ENCODE data around the gene ABCA13.
A peak's percentile ranks its signal among the peaks of the same experiment; 100 is the strongest.

The ABCA13 gene

GRCh38 chr7:48279420-48279819 lies 108.2 kb downstream of the ABCA13 start:
- intact Hi-C loops (cut with DNase I): no loop called here
- no peak for DNase-seq

GRCh38 chr7:48280100-48280499 lies 108.8 kb downstream of the ABCA13 start:
- intact Hi-C loops (cut with DNase I): no loop called here
- no peak for DNase-seq

GRCh38 chr7:48285373-48285772 lies 114.1 kb downstream of the ABCA13 start:
- no peak for DNase-seq
- intact Hi-C loops (cut with DNase I): no loop called here

- intact Hi-C loops (cut with DNase I): no loop called here
- no peak for DNase-seq
These were observed 115.6 kb downstream of the ABCA13 start for GRCh38 chr7:48286836-48287235.

GRCh38 chr7:48289656-48290055 lies 118.4 kb downstream of the ABCA13 start:
- DNase-seq: no peak
- intact Hi-C loops (cut with DNase I): no loop called here

- intact Hi-C loops (cut with DNase I): no loop called here
- no peak for DNase-seq
These were observed 121.7 kb downstream of the ABCA13 start for GRCh38 chr7:48292949-48293348.

GRCh38 chr7:48295296-48295971 lies 124.2 kb downstream of the ABCA13 start:
- intact Hi-C loops (cut with DNase I): no loop called here
- no peak for DNase-seq

DNA sequence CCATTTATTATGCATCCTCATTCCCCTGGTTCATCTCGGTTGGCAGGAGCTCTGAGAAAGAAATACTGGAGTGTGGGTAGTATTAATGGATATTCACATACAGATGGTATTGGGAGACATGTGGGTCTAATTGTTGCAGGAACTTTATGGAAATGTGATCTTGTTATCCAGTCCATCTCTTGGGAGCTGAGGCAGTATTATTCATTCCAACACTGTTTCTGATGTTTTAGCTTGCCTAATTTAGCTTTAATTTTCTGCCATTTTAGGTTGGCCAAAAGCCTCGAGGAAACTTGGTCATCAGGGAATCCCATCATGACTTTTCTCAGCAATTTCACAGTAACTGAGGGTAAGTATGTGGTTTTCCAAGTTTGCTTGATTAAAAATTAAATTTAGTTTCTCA lies 125.7 kb downstream of the ABCA13 start:
- no peak for DNase-seq
- intact Hi-C loops (cut with DNase I): no loop called here

DNA sequence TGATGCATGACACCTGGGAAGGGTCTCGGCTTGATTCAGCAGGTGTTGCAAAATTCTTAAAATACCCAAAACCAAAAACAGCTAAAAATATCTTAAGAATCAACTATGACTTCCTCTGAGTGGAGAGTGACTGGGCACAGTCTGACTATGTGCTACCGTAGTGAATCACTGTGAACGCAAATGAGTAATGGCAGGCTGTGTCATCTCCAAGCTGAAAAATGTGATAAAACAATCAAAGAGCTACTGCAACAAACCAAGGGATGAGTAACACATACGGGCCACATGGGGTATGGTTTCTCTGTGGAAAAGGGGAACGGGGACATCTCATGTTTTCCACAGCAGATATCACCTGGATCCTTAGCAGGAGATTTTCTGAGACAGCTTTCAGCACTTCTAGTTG lies 127.5 kb downstream of the ABCA13 start:
- intact Hi-C loops (cut with DNase I): no loop called here
- no peak for DNase-seq

DNA sequence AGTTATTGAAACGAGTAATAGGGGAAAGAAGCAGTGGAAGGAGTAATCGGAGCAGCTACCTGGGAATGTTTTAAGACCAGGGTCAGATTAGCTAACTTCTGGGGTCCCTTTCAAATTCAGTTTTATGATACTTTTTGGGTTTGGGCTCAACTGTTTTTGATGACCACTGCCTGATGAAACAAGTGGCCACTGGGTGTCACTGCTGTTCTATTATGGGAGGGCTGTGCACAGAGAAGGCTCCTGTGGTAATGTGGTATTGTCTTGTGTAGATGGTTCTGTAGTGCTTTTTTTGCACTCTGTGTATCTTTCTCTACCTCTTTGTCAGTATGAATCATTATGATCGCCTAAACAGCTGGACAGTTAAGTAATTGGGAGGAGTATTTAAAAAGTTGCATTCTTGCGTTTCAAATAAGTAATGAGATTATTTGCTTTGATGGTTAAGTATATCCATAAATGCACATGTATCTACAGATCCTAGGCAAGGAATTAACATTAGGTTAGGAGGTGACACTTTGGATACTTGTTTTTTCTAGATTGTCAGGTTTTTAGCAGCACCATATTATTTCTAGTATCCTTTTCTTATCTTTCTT lies 128.4 kb downstream of the ABCA13 start:
- intact Hi-C loops (cut with DNase I): loop anchor here (10.0 kb wide), 1 partner anchor 575 kb away; no protein-coding TSS in a partner anchor
- DNase-seq: peak in 41 of 42 donors; percentile 26 to 86 (median 65)

- DNase-seq: no peak
- intact Hi-C loops (cut with DNase I): loop anchor here (10.0 kb wide), 1 partner anchor 574 kb away; no protein-coding TSS in a partner anchor
These were observed 129.0 kb downstream of the ABCA13 start for GRCh38 chr7:48300301-48300700.

DNA sequence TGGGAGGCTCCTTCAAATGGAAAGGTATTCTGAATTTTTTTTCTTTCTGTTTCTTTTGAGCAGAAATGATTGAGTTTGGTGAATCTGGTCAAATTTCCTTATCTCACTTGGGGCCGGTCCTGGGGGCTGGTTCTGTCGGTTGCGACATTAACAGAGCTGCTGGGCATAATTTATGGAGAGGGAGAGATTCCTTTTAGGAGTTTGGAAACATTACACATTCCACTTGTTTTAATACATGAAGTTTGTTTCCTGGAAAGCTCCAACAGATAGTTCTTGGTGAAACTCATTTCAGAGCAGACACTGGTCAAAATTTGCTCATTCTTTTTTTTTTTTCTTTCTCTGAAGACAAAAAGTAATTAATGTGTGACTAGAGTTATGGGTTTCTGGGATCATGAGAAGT lies 129.9 kb downstream of the ABCA13 start:
- intact Hi-C loops (cut with DNase I): loop anchor here (10.0 kb wide), 1 partner anchor 574 kb away; no protein-coding TSS in a partner anchor
- DNase-seq: no peak

DNA sequence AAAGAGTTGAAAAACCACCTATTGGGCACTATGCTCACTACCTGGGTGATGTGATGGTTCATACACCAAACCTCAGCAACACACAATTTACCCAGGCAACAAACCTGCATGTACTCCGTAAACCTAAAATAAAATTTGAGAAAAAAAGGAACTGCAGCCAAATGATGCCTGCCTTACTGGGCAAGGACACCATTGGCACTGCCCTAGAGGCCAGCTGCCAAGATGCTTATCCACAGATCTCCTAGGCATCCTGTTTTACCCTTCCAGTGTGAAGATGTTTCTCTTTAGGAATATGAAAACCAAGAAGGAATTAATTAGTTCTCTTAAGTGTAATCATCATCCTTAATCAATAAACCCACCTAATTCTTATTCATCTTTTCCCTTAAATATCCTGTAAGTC lies 133.4 kb downstream of the ABCA13 start:
- DNase-seq: no peak
- intact Hi-C loops (cut with DNase I): loop anchor here (10.0 kb wide), 1 partner anchor 570 kb away; no protein-coding TSS in a partner anchor

DNA sequence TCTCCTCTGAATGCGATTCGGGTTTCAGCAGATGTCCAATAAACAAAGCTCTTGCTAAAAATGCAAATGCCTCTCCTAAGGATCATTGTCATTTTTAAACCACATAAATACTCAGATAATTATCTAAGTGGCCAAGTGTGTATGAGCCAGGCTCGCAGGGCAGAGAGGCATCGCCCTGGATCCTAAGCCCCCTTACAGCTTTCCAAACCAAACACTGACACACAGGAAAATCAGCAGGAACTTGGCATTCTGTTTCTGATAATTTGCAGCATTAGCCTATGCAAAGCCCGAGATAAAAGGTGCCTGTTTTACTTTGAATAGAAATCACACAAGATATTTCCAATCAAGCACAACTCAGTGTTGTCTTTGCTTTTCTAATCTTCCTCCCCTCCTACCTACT lies 134.4 kb downstream of the ABCA13 start:
- intact Hi-C loops (cut with DNase I): loop anchor here (10.0 kb wide), 1 partner anchor 569 kb away; no protein-coding TSS in a partner anchor
- no peak for DNase-seq

DNA sequence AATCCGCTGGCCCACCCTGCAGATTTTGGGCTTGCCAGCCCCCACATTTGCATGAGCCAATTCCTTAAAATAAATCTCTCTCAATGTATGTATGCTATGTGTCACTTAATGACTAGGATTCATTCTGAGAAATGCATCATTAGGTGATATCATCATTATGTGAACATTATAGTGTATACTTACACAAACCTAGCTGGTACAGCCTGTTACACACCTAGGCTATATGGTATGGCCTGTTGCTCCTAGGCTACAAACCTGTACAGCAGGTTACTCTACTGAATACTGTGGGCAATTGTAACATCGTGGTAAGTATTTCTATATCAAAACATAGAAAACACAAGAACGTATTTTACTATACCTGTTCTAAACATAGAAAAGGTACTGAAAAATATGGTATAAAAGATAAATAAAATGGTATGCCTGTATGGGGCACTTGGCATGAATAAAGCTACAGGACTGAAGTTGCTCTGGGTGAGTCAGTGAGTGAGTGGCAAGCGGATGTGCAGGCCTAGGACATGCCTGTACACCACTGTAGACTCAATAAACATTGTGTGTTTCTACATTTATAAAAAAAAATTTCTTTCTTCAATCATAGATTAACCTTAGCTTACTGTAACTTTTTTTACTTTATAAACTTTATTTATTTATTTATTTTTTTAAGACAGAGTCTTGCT lies 135.9 kb downstream of the ABCA13 start:
- intact Hi-C loops (cut with DNase I): loop anchor here (10.0 kb wide), 1 partner anchor 568 kb away; no protein-coding TSS in a partner anchor
- DNase-seq: no peak

- intact Hi-C loops (cut with DNase I): loop anchor here (10.0 kb wide), 1 partner anchor 565 kb away; no protein-coding TSS in a partner anchor
- no peak for DNase-seq
These were observed 138.5 kb downstream of the ABCA13 start for GRCh38 chr7:48309720-48310119.

- intact Hi-C loops (cut with DNase I): no loop called here
- no peak for DNase-seq
These were observed 140.3 kb downstream of the ABCA13 start for GRCh38 chr7:48311464-48312100.

GRCh38 chr7:48312151-48312550 lies 140.9 kb downstream of the ABCA13 start:
- intact Hi-C loops (cut with DNase I): no loop called here

DNA sequence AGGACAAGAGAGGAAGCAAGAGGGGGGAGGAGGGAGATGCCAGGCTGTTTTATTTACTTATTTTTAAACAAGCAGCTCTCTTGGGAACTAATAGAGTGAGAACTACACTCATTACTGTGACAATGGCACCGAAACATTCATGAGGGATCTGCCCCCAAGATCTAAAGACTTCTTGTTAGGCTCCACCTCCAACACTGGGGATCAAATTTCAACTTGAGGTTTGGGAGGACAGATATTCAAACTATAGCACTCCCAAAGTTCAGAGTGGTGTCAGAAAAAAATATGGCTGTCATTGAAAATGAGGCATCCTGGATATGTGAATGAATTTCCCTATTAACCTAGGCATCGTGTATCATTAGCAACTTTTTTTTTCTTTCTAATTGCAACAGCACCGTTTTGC lies 145.5 kb downstream of the ABCA13 start:
- no peak for DNase-seq
- intact Hi-C loops (cut with DNase I): no loop called here

More at GRCh38 chr7:48312151-48312550, 140.9 kb downstream of the ABCA13 start:
- no peak for DNase-seq

GRCh38 chr7:48317360-48317759 lies 146.1 kb downstream of the ABCA13 start:
- intact Hi-C loops (cut with DNase I): no loop called here
- no peak for DNase-seq
